Fibroblast of skin of right biceps (primary cell): ENCODE results near the gene MYBPC3.

Experiments used
- DNase-seq: peaks from one replicate; pipeline ENCODE4 v3.0.0-alpha.2; 2013

MYBPC3 gene

DNA sequence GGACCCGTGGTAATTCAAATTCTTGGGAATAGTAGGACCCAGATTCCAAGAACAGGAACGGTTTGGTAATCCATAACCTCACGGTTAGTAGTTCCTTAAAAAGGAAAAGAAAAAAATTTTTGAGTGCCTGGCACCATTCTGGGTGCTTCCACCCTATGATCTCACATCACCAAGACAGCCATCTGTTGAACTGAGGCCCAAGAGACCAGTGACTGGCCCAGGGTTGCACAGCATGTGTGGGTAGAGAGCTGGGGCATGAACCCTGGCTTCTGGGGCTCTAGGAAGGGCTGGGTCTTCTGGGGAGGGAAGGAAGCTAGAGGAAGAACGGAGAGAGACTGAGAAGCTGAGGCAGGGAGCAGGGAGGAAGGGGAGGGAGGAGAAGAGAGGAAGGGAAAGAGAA lies 30.6 kb upstream of the MYBPC3 start:
- no peak for DNase-seq

DNA sequence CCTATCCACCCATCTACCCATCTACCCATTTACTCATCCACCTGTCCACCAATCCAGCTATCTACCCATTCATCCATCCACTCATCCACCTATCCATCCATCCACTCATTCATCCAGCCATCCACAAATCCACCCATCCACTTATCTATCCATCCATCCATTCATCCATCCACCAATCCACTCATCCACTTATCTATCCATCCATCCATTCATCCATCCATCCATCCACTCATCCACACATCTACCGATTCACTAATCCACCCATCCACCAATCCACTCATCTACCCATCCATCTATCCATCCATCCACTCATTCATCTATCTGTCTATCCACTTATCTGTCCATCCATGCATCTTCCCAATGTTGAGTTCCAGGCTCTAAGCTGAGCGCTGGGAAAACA lies 27.6 kb upstream of the MYBPC3 start:
- DNase-seq: no peak

DNA sequence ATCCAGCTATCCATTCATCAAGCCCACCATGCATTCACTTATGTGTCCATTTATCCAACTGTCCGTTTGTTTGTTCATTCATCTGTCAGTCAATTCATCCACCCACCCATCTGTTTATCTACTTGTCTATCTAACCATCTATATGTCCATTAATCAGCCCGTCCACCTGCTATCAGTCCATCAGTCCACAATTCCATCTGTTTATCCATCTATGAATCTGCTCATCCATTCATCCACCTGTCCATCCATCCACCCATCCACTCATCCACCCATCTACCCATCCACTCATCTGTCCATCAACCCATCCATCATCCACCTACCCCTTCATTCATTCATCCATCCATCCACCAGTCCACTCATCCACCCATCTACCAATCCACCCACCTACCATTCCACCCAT lies 26.8 kb upstream of the MYBPC3 start:
- no peak for DNase-seq

DNA sequence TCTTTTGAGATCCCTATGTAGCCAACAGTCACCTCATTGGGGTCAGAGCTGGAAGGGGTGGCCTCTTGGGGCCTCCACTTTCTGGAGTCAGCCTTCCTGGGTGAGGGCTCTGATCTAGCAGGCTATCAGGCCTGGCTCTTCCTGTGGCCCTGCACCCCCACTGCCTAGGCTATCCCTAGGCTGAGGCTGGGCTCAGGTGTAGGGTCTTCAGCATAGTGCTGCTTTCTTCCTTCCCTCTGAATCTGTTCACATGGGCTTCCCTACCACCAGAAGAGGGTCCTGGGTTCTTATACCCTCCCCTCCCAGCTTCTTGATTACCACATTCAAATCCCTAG lies 26.3 kb upstream of the MYBPC3 start:
- DNase-seq: no peak

DNA sequence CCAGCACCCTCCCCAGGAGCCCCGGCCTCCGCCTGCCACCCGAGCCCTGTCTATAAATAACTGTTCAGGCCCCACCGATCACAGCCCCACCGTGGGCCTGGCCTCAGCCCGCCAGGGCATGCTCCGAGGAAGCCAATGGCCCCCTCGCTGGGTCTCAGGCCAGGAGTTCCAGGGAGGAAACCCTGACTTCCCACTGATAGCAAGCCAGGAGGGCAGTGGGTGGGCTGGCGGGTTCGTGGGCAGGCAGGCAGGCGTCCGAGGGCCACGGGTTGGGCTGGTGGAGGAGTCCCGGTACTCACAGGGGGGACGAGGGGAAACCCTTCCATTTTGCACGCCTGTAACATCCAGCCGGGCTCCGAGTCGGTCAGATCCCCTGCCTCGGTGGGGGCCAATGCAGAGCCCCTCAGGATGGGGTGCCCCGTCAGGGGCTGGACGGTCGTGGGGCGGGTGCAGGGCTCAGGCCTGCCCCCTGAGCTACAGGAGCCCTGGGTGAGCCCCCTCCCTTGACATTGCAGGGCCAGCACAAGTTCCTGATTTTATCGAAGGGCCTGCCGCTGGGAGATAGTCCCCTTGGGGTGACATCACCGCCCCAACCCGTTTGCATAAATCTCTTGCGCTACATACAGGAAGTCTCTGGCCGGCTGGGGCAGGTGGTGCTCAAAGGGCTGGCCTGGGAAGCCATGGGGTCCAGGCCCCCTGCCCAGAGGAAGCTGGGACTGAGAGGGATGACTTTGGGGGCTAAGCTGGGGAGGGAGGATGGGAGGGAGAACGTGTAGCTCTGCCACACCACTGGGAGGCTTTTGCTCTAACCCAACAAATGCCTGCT lies 25.7 kb upstream of the MYBPC3 start, which contains the start of gene SPI1:
TSS of gene SPI1 (minus strand) at position 538 of the 826 bp plus-strand sequence. CDS start at position 344, 194 bp downstream.
- DNase-seq: no peak

DNA sequence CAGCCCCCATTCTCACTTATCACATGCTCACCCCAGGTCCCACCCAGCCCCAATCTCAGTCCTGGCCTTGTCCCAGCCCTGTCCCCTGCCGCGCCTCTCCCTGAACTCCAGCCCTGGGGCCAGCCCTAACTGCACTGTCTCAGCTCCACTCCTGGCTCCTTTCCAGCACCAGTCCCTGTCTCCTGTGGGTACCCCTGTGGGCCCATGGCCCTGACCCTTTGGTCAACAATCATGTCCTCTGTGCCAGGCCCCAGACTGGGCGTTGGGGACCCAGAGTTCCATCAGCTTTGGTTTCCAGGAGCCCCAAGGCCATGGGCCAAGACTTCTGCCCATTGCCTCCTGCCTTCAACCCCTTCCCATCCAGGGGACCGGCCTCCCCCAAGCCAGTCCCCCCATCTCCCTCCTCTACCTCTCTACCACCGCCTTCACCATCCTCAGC lies 25.1 kb upstream of the MYBPC3 start:
- no peak for DNase-seq

DNA sequence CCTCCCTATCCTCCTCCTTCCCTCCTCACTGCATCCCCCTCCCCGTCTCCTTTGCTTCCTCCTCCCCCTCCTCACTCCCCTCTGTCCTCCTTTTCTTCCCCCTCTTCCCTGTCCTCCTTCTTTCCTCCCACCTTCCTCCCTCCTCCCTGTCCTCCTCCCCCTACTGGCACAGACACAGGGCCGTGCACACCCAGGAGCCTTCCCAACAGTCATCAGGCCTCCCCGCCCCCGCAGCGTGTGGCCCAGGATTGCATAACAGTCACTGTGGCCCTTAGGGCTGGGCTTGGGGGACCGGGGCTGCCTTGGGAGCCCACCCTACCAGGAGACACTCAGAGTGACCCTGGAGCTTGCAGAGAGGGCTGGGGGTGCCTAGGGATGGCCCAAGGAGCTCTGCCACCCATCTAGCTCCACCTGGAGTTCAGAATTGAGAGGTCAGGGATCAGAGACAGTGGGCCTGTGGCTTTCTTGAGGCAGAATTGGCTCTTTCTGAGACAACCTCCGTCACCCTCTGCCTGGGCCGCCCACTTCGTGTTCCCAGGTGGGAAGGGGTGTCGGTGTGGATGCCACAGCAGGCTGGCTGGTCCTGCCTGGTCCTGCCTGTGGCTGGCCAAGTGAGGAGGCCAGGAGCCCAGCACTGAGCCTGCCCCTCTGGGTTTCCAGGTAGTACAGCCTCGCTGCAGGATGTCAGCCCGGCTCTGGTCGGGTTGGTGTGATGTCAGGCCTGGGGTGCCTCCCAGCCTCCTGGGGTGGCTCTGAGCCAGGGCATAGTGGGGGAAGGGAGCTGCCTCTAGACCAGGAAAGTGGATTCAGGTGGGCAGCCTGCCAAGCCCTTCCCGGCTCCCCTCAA lies 24.2 kb upstream of the MYBPC3 start:
- DNase-seq: no peak

DNA sequence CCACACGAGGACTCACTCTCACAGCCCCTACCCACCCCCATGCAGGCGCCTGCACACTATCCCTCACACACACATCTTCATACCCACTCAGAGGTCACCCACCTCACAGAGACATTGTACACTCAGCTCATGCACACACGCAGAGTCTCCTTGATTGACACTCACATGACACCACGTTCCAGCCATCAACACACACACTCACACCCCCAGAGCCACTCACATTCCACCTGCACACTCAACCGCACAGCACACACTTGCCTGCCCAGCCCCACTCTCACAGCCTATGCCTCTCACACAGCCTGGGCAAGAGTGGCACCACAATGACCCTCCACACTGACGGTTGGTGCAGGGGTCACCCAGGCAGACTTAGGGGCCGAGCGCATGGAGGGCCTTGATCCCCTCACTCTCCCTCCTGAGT lies 23.6 kb upstream of the MYBPC3 start:
- no peak for DNase-seq

DNA sequence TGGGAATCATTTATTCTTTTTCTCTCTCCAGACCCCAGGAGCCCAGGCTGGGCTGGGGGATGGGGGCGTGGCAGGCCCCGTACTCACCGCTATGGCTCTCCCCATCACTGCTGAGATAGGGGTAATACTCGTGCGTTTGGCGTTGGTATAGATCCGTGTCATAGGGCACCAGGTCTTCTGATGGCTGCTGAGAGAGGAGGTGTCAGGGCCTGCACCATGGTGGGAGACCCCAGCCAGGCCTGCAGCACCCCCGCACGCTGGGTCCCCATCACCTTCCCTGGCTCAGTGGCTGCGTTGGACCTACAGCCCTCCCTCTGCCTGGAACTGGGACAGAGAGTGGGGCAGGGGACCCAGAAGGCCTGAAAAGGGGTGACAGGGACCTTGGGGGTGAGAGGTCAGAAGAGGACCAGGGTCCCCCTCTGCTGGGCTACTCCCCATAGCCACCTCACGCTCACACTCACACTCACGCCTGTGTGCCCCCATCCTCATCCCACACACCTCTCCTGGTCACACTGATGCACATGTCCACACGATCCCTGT lies 23.1 kb upstream of the MYBPC3 start:
- no peak for DNase-seq

DNA sequence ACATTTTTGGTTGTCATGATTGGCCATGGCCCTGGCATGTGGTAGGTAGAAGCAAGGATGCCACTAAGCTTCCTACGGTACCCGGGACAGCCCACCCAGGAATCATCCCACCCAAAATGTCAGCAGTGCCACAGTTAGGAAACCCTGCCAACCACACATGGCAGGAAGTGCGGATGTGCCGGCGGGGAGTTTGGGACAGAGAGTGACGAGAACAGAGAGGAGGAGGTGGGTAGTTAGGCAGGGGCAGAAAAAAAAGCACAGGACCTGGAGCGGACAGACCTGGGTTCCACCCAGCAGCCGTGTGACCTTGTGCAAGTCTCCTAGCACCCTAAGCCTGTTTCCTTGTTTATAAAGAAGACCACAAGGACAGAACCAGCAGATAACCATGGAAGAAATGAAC lies 22.5 kb upstream of the MYBPC3 start:
- no peak for DNase-seq

DNA sequence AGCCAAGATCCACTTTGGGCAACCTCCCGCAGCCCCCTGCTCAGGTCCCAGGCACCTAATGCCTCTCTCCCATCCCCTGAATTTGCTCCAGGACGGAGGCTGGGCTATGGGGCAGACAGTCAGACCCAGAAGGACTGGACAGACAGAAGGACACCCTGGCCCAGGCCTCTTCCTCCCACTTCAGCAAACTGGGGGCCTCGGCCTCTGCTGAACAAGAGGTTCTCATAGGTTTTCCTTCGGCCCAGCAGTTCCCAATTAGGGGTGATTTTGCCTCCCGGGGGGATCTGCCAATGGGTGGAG lies 22.2 kb upstream of the MYBPC3 start:
- no peak for DNase-seq

DNA sequence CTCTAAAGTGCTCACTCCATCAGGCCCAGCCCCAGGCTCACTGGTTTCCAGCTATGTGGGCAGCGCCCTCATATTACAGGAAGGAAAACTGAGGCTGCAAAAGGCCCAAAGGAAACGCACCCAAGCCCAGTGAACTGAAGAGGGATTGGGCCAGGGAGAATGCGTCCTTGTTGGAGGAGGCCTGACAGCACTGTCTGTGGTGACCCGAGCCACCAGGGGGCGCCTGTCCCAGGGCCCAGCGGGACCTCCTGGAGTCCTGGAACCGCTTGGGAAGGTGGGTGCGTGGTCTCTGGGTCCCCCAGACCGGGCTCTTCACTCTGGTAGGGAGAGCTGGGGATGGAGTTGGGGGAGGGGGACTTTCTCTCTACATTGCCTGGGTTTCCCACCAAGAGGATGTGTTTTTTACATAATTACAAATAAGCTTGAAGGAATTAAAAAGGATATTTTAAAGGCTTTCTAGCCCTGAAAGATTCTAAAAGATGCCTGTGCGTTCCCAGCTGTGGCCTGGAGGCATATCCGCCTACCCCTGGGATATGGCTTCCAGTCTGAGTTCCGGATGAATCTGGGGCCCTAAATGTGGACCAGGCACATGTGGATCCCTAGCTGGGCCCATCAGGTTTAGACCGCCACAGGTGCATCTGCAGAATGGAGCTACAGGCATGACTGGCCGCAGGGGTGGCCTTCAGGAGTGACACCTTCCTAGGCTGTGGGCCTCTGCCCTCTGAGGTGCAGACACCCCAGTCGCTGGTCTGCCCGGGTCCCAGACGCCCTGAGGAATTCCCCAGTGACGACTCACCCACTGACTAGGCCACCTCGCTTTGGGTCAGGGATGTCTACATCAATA lies 21.6 kb upstream of the MYBPC3 start:
- DNase-seq: peak; percentile 64

DNA sequence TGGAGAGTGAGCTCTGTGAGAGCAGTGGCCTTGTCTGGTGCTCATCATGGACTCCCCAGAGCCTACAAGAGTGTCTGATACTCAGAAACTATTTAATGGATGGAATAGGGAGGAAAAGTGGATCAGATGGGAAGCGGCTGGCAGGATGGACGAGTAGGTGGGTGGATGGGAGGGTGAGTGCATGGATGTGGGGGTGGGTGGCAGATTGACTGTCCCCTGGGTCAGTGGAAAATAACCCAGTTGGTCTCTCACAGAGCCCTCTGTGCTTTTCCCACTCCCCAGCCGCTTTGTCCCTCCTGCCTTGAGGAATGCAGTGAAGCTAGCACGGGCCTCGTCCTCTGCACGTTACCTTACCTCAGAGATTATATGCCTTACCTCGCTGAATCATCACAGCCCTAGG lies 19.9 kb upstream of the MYBPC3 start:
- no peak for DNase-seq

DNA sequence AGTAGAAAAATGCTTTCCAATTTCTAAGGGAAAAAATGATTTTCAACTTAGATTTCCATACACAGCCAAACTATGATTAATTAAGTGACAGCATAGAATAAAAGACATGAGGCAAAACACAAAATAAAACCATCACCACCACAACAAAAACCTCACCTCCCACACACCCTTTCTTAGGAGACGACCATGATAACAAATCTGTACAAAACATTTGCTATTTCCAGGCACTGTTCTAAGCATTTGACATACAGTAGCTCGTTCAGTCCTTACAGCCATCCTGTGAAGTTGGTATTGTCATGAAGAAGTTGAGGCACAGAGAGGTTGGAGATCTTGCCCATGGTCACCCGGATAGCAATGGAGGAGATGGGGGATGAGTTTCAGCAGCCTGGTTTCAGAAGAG lies 17.2 kb upstream of the MYBPC3 start:
- DNase-seq: no peak

DNA sequence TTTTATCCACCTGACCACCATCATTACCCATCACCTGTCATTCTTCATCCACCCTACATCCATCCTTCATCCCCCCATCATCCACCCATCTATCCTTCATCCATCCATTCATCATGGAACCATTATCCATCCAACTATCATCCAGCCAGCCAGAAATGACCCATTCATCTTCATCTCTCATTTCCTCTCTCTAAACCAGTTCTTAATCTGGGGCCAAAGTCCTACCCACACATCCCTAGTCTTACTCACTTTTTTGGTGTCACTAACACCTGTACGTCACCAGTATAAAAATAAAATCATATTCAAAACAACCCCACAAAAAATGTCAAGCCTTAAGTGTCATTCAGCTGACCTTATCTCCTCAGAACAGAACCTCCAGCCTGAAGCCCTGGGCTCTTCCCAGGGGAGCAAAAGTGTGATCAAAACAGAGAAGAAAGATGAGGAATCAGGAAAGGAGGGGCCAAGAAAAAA lies 13.6 kb upstream of the MYBPC3 start:
- no peak for DNase-seq

DNA sequence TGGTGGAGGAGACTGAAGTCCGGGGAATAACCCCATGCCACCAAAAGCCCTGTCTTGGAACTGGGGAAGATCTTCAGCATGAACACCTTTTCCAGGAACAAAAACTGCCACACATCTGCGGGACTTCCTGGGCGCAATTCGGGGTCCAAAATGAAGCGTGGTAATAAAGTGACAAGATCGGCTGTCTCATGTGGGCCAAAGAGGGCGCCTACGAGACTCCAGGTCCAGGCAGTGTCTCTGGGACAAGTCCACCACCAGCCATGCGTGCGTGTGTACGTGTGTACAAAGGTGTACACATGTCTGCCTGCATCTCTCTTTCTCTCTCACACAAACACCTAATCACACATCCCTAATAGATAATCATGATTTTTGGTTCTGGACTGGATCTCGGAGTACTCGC lies 8.9 kb upstream of the MYBPC3 start:
- DNase-seq: no peak

DNA sequence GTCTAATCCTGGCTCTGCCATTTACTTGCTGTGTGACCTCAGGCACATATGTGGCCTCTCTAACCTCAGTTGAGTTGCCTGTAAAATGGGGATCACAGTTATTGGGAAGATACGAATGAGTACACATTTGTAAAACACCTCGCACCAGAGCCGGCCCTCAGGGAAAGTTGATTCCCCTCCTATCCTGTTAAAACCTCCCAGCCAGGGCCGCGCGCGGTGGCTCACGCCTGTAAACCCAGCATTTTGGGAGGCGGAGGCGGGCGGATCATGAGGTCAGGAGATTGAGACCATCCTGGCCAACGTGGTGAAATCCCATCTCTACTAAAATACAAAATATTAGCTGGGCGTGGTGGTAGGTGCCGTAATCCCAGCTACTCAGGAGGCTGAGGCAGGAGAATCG lies 7.8 kb upstream of the MYBPC3 start:
- DNase-seq: no peak

DNA sequence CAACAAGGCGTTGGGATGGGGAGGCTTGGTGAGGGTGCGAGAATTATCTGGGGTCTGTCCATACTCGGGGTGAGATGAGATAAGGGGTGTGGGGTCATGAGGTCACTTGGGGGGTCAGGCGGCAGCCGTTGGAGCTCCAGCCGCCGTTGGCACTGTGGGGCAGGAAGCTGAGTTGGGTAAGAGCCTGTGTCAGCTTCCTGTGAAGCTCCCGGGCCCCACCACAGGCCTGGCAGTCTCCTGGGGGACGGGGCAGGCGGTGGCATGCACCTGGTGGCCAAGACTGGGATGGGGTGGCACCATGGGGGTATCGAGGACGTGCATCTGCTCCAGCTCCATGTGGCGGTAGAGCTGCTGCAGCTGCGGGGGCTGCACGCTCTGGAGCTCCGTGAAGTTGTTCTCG lies 7.1 kb upstream of the MYBPC3 start:
- DNase-seq: no peak

DNA sequence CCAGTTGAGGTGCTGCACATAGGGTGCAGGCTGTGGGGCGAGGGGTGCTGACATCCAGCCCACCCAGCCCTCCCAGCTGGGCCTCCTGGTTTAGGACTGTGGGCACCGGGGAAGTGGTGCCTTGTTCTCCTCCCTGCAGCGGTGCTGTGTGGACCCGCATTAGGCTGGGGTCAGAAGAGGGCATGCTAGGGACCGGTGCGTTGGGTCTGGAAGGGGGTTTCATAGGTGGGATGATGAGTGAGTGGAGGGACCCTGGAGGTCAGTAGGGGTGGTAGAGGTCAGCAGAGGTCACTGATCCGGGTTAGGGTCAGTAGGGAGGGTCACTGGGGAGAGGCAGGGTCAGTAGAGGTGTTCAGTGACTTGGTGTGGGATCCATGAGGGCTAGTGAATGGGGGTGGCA lies 6.7 kb upstream of the MYBPC3 start:
- DNase-seq: no peak

DNA sequence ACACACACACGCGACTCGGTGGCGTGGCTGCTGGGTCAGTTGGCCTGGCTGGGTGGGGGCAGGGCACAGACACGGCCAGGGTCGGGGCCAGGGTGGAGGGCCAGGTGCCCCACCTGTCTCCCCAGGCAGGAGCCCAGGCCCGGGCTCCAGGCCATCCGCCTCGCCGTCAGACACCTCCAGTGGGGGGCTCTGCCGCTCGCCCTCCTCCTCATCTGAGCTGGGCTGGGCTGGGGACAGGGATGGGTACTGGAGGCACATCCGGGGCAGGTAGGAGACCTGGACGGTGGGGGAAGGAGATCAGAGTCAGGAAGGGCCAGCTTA lies 6.2 kb upstream of the MYBPC3 start:
- no peak for DNase-seq

DNA sequence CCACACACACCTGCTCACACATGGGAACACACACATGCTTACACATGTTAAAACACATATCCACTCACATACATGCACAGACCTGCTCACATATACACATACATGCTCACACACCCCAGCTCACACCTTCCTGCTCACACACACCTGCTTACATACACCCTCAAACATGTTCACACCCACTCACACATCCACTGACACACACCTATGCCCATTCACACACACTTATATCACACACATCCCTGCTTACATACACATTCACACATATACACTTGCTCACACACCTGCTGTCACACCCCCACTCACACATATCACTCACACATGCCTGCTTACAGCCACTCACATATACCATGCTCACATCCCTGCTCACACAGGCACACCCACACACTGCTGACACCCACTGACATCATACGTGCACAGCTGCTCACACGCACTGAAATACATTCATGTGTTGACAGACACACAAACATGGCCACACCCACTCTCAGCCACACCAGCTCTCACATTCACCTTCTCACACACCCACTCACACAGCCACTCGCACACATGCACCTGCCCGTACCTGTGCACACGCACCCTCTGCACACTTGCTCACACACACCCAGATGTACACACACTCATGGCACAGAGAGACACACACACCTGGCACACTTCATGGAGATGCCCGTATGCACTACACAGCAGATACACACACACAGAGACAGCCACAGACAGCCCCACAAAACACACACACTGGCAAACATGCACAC lies 5.7 kb upstream of the MYBPC3 start:
- DNase-seq: no peak

DNA sequence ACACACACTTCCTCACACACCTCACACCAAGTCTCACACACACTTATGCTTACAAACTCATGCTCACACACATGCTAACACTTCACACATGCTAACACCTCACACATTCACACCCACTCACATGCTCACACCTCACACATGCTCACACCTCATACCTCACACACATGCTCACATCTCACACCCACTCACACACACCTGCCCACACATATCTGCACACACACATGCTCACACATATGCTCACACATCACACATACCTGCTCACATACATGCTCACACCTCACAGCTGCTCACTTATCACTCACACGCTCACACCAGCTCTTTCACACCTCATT lies 4.5 kb upstream of the MYBPC3 start:
- DNase-seq: no peak
